T-helper 2 cell treated with Interferon-gamma antibody and Interleukin-4, amounts not matched to agents 100 ng/mL and 5 ng/mL, for 36 hours (primary cell): ENCODE results near the gene ZBTB20. TPM values are rescaled to one million over a fixed set of nuclear protein-coding genes. Genes with fewer than 3 reads are reported as not detected.

ENCODE experiments used
- intact Hi-C: fragments of 100-400 bp; cut with micrococcal nuclease; formaldehyde crosslinking; loops from one replicate; pipeline ENCODE4 v1.15.1; 2023
- total RNA-seq: library from RNA; stranded (reverse); gene quantifications from 2 replicates; pipeline ENCODE4 v1.2.3, GENCODE V29; 2022

ZBTB20 gene
- total RNA-seq, 1 donor from 2014 or later = 8.0 TPM

DNA sequence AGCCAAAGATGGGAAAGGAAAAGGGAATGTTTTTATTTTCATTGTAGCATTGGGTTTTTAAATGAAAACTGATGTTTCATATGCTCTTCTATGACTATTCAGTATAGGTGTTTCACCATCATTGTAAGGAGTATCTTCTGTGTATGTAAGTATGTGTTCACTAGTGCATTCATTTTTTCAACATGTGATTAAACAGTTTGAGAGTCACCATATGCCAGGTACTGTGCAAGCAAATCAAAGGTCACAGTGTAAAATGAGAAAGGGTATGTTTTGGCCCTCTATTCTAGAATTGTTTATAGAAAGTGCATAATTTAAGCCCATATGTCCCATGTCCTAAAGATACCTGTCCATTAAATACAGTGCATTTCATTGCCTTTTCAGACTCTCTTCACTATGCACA lies 207.2 kb downstream of the ZBTB20 start:
- intact Hi-C loops = no loop called here

GRCh38 chr3:114933407-114933806 lies 213.7 kb downstream of the ZBTB20 start:
- intact Hi-C loops = no loop called here

DNA sequence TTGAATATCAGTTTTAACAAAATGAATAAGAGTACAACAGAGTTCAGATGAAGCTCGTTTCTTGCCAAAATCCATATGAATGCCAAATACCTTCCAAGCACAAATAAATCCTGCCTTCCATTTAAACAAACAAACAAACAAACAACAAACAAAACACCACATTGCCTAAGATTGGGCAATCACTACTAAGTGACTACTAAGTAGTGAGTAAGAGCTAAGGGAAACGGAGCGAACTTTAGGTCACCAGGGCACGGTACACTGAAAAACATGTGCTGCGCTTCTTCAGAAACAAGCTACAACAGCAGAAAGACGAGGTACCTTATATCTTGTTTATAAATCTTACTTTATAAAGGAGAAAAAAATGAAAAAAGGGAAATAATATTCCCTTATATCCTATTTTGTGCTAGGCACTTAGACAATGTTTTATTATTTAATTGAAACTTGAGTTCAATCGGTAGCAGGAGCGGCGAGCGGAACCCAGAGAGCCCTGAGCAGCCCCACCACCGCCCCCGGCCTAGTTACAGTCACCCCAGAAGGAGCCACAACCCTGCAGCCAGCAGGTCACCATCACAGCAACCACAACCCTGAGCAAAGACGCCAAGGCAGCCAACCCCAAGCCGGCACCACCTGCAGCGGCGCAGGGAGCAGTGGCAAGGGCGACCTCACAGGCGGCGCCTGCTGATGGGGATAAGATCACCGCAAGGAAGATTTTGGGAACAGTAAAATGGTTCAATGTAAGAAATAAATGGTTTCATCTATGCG lies 216.9 kb downstream of the ZBTB20 start:
- intact Hi-C loops = no loop called here

GRCh38 chr3:114928989-114929640 lies 218.0 kb downstream of the ZBTB20 start:
- intact Hi-C loops = no loop called here

DNA sequence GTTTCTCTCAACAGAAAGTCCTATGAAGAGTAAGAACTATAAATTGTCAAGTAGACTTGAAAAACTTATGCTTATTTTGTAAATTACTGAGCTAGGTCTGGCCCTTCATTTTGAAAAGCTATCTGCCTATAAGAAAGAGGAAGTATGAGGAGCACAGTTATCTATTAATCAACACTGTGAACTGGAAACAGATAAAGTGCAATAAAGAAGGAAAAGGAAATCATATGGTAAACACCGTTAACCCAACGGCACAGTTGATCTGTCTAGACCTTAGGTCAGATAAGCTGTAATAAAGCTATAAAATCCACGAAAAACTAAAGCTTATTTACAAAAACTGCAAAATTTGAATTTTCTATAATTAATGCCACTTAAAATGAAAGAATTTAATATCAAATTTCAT lies 242.5 kb downstream of the ZBTB20 start:
- intact Hi-C loops = no loop called here

- intact Hi-C loops = no loop called here
Observed at GRCh38 chr3:114903213-114903612, 243.9 kb downstream of the ZBTB20 start.

DNA sequence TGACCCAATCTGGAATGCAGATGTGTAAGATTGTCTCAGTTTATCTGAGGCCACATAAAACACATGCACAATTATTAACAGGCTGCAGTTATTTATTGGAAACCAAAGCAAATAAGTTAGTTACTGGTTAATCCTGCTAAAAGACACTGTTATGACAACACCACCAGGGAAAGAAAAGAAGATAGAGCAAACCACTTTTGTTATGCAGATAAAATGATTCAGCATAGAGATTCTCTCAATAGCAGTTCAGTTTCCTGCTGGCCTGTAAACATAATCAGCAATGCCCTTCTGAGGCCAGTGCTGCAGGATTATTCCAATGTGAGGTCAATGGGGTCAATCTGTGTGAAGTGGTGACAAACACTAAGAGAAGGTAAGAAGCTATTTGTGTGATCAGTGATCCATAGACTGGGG lies 244.4 kb downstream of the ZBTB20 start:
- intact Hi-C loops = no loop called here

DNA sequence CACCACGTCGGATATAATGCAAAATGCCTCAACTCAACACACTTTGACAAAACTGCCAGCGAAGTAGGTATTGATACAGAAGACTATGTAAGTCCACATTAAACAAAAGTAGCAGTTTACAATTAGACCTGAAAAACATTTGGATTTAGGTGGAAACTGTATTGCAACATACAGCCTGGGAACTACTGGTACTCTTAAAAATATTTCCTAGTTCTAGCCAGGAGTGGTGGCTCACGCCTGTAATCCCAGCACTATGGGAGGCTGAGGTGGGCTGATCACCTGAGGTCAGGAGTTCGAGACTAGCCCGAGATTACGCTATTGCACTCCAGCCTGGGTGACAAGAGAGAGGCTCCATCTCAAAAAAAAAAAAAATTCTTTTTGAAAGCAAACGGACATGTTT lies 246.2 kb downstream of the ZBTB20 start:
- intact Hi-C loops = no loop called here

DNA sequence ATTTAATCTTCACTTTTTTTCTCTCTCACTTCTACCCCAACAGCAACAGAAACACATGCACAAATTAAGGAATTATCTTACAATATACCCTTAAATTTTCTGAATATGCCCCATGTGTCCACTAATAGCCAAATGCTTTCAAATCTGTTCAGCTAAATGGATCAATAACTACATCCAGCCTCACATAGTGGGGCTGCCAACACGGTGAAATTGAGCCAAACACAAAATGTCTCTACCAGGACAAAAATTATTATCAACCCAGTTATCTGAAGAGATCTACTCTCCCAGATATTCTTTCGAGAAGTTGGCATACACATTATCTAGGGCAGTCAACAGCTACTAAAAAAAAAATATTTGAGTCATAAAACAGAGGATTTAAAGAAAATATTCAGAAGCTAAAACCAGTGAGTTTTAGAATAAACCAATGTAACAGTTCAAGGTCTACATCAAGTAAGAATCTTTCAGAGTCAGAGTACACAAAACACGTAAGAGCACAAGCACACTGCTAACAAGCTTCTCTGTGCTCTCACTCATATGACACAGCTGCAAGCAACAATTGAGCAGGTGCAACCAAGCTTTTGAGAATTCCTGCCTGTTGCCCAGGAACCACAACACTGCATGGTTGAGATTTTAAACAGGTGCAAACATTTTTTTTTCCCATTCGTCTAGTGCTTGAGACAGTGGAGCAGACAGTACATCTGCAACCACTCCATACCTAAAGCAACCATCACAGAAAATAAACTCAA lies 247.7 kb downstream of the ZBTB20 start:
- intact Hi-C loops = no loop called here

DNA sequence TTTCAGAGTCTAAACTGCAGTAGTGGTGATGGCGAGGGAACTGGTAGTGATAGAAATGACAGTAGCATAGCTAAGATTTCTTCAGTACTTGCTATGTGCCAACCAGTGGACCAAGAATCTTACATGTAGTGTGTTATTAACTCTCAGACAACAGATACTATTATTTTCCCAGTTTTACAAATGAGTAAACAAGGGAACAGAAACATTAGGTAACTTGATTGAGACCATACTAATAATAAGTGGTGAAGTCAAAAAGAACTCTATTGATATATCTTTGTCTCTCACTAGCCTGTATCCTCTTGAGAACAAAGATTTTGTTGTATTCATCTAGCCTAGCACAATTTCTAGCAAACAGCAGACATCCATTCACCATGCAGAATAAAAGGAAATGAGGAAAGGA lies 250.1 kb downstream of the ZBTB20 start:
- intact Hi-C loops = no loop called here

- intact Hi-C loops = no loop called here
Observed at GRCh38 chr3:114893361-114893760, 253.7 kb downstream of the ZBTB20 start.

DNA sequence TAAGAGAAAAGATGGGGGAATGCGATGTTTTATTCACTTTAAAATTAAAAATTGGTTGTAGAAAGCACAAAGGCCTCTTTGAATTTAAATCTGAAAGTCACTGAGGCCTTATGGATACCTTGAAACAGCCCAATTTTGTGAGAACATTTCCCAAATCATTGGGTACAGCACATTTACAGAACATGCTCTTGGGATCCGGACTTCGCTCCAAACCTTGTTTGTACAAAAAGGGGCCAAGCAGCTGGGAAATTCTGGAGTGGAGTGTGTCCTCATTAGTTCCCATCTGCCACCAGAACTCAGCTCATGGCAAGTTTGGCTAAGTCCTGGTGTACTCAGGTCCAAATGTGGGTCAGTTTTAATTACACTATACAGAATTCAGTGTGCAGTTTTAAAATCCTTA lies 254.2 kb downstream of the ZBTB20 start:
- intact Hi-C loops = no loop called here

- intact Hi-C loops = no loop called here
Observed at GRCh38 chr3:114892131-114892879, 254.8 kb downstream of the ZBTB20 start.

DNA sequence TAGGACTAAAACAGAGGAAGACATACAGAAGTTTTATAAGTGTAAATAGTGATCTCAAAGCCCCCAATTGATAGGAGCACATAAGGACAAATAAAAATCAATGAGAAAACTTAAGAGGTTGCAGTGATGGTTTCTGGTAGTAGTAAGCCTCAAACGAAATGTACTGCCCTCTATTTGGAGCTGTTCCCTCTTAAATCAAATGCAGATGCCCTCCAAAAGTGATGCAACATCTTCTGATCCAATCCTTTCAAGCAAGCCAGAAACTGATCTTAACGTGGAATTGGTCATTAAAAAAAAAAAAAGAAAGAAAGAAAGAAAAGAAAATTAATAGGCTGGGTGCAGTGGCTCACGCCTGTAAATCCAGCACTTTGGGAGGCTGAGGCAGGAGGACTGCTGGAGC lies 259.3 kb downstream of the ZBTB20 start:
- intact Hi-C loops = no loop called here

DNA sequence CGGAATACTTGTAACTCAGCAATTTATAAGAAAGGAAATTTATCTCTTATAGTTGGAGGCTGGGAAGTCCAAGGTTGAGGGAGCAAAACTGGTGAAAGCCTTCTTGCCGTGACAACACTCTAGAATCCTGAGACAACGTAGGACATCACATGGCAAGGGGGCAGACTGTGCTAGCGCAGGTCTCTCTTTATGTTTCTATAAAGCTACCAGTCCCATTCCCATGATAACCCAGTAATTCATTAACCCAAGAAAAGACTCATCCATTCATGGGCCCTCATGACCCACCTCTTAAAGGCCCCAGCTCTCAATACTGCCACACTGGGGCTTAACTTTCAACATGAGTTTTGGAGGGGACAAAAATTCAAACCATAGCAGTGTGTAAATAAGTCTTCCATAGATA lies 260.2 kb downstream of the ZBTB20 start:
- intact Hi-C loops = no loop called here

GRCh38 chr3:114884213-114884923 lies 262.7 kb downstream of the ZBTB20 start:
- intact Hi-C loops = no loop called here

DNA sequence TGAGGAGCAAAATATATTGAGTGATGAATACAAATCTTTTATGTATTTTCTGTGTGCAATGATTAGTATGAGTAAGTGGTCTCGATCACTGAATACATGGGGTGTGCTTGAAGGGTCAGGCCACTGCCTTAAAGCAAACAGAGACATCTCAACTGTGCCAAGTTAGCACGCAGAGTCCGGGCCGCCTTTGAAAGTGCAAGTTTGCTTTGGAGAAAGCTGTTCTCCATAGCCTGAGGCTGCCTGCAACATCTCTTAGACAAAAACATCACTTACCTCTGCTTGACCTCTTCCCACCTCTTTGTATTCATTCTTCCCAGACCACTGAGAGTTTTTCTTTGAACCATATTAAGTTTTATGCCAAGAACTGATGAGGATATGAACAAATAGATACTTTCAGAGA lies 267.0 kb downstream of the ZBTB20 start:
- intact Hi-C loops = no loop called here

DNA sequence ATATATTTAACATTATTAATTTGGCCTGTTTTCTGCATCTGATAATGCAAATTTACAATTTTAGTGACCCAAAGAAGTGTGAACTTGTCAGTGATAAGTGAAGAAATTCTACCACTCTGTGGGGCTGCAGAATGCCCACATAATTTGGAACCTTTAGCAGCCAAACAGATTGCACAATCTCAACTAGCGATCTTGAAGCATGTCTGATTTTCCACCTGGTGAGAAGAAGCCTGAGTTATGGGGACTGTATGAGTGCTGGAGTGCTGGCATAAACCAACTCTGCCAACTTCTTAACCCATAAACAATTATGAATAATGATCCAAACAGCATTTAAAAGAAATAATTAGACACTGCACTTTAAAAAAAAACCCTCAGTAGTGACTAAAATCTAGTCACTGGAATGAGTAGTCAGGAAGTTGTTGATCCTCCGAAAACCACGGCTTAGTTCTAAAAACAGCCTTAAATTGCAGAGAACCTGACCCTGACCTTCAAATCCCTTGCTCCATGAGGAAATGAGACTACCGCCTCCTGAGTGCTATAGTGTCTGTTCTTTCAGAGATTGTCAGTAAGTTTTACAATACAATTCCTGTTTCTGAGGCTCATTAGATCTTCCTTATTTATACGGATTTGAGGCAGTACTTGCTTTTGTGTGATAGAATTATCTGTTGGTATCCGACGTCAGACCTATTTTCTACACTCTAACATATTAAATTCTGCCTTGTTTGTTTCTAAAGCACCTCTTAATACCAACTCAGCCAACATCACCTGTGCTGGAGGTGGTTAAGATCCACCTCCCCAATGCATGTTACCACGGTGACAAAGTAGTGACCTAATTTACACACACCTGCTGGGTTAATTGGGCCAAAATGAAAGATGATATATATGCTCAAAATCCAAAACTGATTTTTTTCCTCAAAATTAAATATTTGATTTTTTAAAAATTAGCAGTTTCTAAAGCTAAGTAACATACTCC lies 267.7 kb downstream of the ZBTB20 start:
- intact Hi-C loops = no loop called here

- intact Hi-C loops = no loop called here
Observed at GRCh38 chr3:114878114-114878839, 268.8 kb downstream of the ZBTB20 start.
